ENCODE data around the gene OR2T1.
"Not testable (repeated sequence)": the region's sequence is repeated elsewhere in the genome, so short reads cannot be mapped to it uniquely, and the experiment has no call there.

OR2T1 gene

DNA sequence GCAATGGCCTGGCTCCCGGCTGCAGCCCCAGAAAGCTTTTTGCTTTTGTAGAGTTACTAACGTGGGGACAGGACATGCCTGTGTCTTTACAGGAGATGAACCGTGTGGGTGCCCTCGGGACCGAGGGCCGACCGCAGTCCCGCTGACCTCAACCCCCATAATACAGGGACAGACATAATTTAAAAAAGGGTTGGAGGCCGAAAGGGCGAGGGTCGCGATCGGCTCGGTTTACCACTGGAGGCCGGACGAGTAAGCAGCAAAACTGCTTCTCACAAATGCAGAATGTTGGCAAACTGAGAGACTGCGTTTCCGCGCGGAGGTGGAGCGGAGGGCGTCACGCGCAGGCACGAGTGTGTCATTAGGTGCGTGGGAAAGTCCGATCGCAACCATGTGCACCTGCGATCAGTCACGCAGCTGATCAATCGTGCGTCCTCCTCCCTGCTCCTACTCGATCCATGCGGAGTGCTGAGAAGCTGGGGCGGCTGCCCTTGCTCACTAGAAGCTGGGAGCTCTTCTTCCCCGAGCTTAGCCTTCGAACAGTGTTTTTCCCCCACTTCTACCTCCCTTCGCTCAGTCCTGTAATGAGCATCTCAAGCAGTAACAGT, 31.1 kb downstream of the OR2T1 start:
- H3K27ac ChIP-seq (ENCODE audit: insufficient read depth, low read length, poor library complexity, severe bottlenecking); DNase-seq; H3K36me3 ChIP-seq (ENCODE audit: control insufficient read depth, insufficient read depth, low read length); H3K27me3 ChIP-seq (replicated peaks; ENCODE audit: control insufficient read depth, insufficient read depth, low read length, poor library complexity, severe bottlenecking); H3K4me1 ChIP-seq (ENCODE audit: control insufficient read depth, insufficient read depth, low read length, poor library complexity, severe bottlenecking); H3K9me3 ChIP-seq (ENCODE audit: control insufficient read depth, low read length); H3K4me3 ChIP-seq (ENCODE audit: insufficient read depth, low read depth, low read length, poor library complexity, severe bottlenecking): not testable (repeated sequence)

DNA sequence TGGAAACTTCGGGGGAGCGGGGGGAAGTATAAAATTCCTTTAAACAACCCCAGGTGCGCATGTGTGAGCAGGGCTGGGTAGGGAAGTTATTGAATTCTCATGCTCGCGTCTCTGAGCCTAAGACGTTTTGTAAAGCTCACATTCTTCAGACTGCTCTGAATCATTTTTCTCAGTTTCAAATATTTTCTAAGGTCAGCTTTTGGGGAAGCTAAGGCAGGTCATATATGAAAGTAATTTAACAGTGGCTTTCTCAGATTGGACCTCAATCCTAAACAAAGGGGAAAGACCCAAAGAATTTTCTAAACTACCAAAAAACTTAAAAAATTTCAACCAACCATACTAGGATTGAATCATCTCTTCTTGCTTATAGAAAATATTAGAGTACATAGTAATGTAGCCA, 32.1 kb downstream of the OR2T1 start:
- not testable (repeated sequence) for H3K4me3 ChIP-seq (ENCODE audit: insufficient read depth, low read depth, low read length, poor library complexity, severe bottlenecking); DNase-seq

DNA sequence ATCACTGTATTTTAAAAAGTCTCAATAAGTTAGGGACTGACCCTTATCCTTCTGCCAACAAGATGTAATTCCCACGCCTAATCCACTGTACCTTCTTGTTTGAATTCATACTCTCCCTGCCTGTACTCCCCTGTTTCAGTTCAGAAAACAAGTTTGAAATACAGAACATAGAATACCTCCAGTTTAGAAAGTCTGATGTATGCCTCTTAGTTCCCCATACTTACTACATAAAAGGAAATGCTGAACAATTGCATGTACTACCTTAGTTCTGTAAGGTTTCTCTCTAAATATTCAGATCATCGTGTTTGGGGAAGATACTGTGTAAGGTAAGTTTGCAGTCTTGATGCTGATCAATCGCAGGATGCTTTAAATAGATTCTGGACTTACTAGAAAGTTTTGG, 33.5 kb downstream of the OR2T1 start:
- DNase-seq; H3K36me3 ChIP-seq (ENCODE audit: control insufficient read depth, insufficient read depth, low read length); H3K9me3 ChIP-seq (ENCODE audit: control insufficient read depth, low read length); H3K4me3 ChIP-seq (ENCODE audit: insufficient read depth, low read depth, low read length, poor library complexity, severe bottlenecking); H3K27ac ChIP-seq (ENCODE audit: insufficient read depth, low read length, poor library complexity, severe bottlenecking); H3K4me1 ChIP-seq (ENCODE audit: control insufficient read depth, insufficient read depth, low read length, poor library complexity, severe bottlenecking); H3K27me3 ChIP-seq (replicated peaks; ENCODE audit: control insufficient read depth, insufficient read depth, low read length, poor library complexity, severe bottlenecking): not testable (repeated sequence)

More for the DNA sequence above, 32.1 kb downstream of the OR2T1 start:
- not testable (repeated sequence) for H3K27ac ChIP-seq (ENCODE audit: insufficient read depth, low read length, poor library complexity, severe bottlenecking); H3K27me3 ChIP-seq (replicated peaks; ENCODE audit: control insufficient read depth, insufficient read depth, low read length, poor library complexity, severe bottlenecking); H3K9me3 ChIP-seq (ENCODE audit: control insufficient read depth, low read length); H3K4me1 ChIP-seq (ENCODE audit: control insufficient read depth, insufficient read depth, low read length, poor library complexity, severe bottlenecking); H3K36me3 ChIP-seq (ENCODE audit: control insufficient read depth, insufficient read depth, low read length)

- H3K36me3 ChIP-seq (ENCODE audit: control insufficient read depth, insufficient read depth, low read length); DNase-seq; H3K9me3 ChIP-seq (ENCODE audit: control insufficient read depth, low read length); H3K4me3 ChIP-seq (ENCODE audit: insufficient read depth, low read depth, low read length, poor library complexity, severe bottlenecking); H3K27ac ChIP-seq (ENCODE audit: insufficient read depth, low read length, poor library complexity, severe bottlenecking); H3K4me1 ChIP-seq (ENCODE audit: control insufficient read depth, insufficient read depth, low read length, poor library complexity, severe bottlenecking); H3K27me3 ChIP-seq (replicated peaks; ENCODE audit: control insufficient read depth, insufficient read depth, low read length, poor library complexity, severe bottlenecking): not testable (repeated sequence)
Observed at GRCh38 chr1:248438668-248439067, 35.8 kb downstream of the OR2T1 start.

DNA sequence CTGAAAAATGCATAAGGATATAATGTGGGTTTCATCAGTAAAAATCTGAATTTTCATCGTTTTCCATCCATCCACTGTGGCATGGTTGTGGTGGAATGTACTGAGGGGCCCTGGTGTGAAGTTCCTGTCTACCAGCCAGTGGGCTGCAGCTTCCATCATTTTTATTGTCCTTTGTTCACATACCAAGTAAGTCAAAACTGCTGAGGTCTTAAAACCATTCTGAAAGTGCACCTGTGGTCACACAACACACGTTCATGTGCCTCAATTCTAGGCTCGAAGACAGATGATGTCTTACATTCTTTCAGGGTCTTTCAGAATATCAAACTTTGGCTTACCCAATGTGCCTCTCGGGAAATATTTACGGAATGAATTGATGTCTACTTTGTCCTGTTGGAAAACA, 36.4 kb downstream of the OR2T1 start:
- not testable (repeated sequence) for H3K9me3 ChIP-seq (ENCODE audit: control insufficient read depth, low read length); H3K4me1 ChIP-seq (ENCODE audit: control insufficient read depth, insufficient read depth, low read length, poor library complexity, severe bottlenecking); H3K27ac ChIP-seq (ENCODE audit: insufficient read depth, low read length, poor library complexity, severe bottlenecking); H3K27me3 ChIP-seq (replicated peaks; ENCODE audit: control insufficient read depth, insufficient read depth, low read length, poor library complexity, severe bottlenecking); H3K36me3 ChIP-seq (ENCODE audit: control insufficient read depth, insufficient read depth, low read length); H3K4me3 ChIP-seq (ENCODE audit: insufficient read depth, low read depth, low read length, poor library complexity, severe bottlenecking); DNase-seq

DNA sequence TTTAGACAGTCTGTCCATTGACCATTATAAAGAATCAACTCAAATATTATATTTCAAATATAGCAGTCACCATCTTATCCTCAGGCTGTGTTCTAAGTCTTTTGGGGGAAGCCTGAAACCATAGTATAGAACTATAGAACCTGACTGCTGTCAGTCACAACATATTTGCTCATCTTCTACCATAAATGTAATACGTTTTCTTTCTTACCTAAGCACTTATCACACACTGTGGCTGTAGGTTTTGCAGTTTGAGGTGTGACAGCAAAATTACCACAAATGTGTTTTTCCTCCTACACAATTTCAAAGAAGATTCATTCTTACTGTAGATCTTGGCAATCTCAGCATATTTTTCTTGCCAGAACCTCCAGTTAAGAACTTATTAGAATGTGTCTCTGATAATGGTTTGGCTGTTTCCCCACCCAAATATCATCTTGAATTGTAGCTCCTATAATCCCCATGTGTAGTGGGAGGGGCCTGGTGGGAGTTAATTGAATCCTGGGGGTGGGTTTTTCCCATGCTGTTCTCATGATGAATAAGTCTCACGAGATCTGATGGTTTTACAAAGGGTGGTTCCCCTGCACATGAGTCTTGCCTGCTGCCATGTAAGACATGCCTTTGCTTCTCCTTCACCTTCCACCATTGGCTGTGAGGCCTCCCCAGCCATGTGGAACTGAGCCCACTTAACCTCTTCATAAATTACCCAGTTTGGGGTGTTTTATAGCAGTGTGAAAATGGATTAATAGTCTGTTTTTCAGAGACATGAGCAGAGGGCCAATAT, 39.8 kb downstream of the OR2T1 start:
- H3K27ac ChIP-seq (ENCODE audit: insufficient read depth, low read length, poor library complexity, severe bottlenecking); H3K4me3 ChIP-seq (ENCODE audit: insufficient read depth, low read depth, low read length, poor library complexity, severe bottlenecking); H3K36me3 ChIP-seq (ENCODE audit: control insufficient read depth, insufficient read depth, low read length); H3K27me3 ChIP-seq (replicated peaks; ENCODE audit: control insufficient read depth, insufficient read depth, low read length, poor library complexity, severe bottlenecking); H3K4me1 ChIP-seq (ENCODE audit: control insufficient read depth, insufficient read depth, low read length, poor library complexity, severe bottlenecking); DNase-seq; H3K9me3 ChIP-seq (ENCODE audit: control insufficient read depth, low read length): not testable (repeated sequence)

- not testable (repeated sequence) for H3K27me3 ChIP-seq (replicated peaks; ENCODE audit: control insufficient read depth, insufficient read depth, low read length, poor library complexity, severe bottlenecking); H3K4me3 ChIP-seq (ENCODE audit: insufficient read depth, low read depth, low read length, poor library complexity, severe bottlenecking); DNase-seq
Observed at GRCh38 chr1:248444603-248445002, 41.8 kb downstream of the OR2T1 start.

GRCh38 chr1:248445399-248445798, 42.6 kb downstream of the OR2T1 start, which contains the start of gene OR2T2:
Gene OR2T2 (plus strand): TSS chr1:248445637. CDS start chr1:248452798, 7,161 bp downstream.
- not testable (repeated sequence) for H3K36me3 ChIP-seq (ENCODE audit: control insufficient read depth, insufficient read depth, low read length); H3K9me3 ChIP-seq (ENCODE audit: control insufficient read depth, low read length); H3K27me3 ChIP-seq (replicated peaks; ENCODE audit: control insufficient read depth, insufficient read depth, low read length, poor library complexity, severe bottlenecking); H3K4me1 ChIP-seq (ENCODE audit: control insufficient read depth, insufficient read depth, low read length, poor library complexity, severe bottlenecking); DNase-seq; H3K27ac ChIP-seq (ENCODE audit: insufficient read depth, low read length, poor library complexity, severe bottlenecking); H3K4me3 ChIP-seq (ENCODE audit: insufficient read depth, low read depth, low read length, poor library complexity, severe bottlenecking)

More at GRCh38 chr1:248444603-248445002, 41.8 kb downstream of the OR2T1 start:
- H3K27ac ChIP-seq (ENCODE audit: insufficient read depth, low read length, poor library complexity, severe bottlenecking); H3K4me1 ChIP-seq (ENCODE audit: control insufficient read depth, insufficient read depth, low read length, poor library complexity, severe bottlenecking); H3K9me3 ChIP-seq (ENCODE audit: control insufficient read depth, low read length); H3K36me3 ChIP-seq (ENCODE audit: control insufficient read depth, insufficient read depth, low read length): not testable (repeated sequence)

DNA sequence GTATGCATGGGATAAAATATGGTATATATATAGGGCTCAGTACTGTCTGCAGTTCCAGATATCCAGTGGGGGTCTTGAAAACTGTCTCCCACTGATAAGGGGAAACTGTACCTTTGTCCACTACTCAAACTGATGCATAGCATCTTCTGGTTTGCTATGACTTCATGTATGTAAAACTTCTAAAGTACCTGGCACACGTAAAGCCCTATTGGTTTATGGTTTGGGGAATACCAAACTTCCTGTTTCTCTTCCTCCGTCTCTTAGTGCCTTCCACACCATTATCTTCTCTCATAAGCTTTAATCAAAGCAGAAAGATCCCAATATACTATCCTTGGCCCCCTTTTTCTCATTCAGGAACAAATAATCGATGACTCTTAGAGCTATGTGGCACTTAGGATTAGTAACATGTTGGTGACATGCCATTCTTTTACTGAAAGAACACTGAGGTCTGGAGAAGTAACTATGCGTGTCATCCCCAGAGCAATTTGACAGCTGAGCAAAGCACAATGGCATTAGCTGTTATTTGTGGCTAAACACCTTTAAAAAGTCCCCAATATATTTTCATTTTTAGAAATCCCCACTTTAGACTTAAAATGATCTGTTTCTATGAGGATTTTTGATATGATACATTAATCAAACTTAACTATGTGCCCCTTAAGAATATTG, 45.7 kb downstream of the OR2T1 start:
- not testable (repeated sequence) for H3K27me3 ChIP-seq (replicated peaks; ENCODE audit: control insufficient read depth, insufficient read depth, low read length, poor library complexity, severe bottlenecking); DNase-seq; H3K9me3 ChIP-seq (ENCODE audit: control insufficient read depth, low read length); H3K4me1 ChIP-seq (ENCODE audit: control insufficient read depth, insufficient read depth, low read length, poor library complexity, severe bottlenecking); H3K4me3 ChIP-seq (ENCODE audit: insufficient read depth, low read depth, low read length, poor library complexity, severe bottlenecking); H3K27ac ChIP-seq (ENCODE audit: insufficient read depth, low read length, poor library complexity, severe bottlenecking); H3K36me3 ChIP-seq (ENCODE audit: control insufficient read depth, insufficient read depth, low read length)

DNA sequence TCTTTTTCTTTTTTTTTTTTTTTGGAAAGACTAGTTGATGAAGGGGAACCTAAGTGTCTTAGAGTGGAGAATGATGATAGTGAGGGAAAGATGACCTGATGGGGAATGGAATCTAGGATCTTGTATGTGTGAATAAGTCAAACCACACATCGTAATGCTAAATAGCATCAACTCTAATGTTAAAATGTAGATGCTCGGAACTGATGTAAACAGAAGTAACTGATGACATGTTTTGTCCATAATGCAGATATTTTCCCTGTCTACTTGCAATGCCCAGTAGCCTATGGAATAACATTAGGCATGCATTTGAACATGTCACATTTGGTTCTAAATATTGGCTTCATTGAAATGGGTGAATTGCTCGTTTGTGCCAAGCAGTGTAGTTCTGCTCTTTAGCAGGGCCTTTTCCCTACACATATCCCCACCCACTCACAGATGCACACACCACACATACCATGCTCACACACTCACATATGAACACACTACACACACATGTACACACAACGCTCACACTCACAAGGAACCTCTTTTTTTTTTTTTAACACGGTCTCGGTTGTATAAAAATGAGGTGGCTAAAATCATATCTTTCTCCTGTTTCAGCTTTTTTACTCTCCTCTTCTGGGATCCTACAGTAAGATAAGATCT, 47.1 kb downstream of the OR2T1 start:
- H3K9me3 ChIP-seq (ENCODE audit: control insufficient read depth, low read length); DNase-seq; H3K4me3 ChIP-seq (ENCODE audit: insufficient read depth, low read depth, low read length, poor library complexity, severe bottlenecking); H3K36me3 ChIP-seq (ENCODE audit: control insufficient read depth, insufficient read depth, low read length); H3K4me1 ChIP-seq (ENCODE audit: control insufficient read depth, insufficient read depth, low read length, poor library complexity, severe bottlenecking); H3K27me3 ChIP-seq (replicated peaks; ENCODE audit: control insufficient read depth, insufficient read depth, low read length, poor library complexity, severe bottlenecking); H3K27ac ChIP-seq (ENCODE audit: insufficient read depth, low read length, poor library complexity, severe bottlenecking): not testable (repeated sequence)
